Peyer's patch (tissue), 4 donors: ENCODE data around the gene PSD. TPM values are rescaled to one million over a fixed set of nuclear protein-coding genes. Genes with fewer than 3 reads are reported as not detected.

Experiments
- DNase-seq, 3 donors: peaks; one replicate each; pipeline ENCODE4 v3.0.0-alpha.2; 2017 to 2019
- H3K27ac ChIP-seq, 4 donors: fragments of 200-600 bp; sonication (generic); one replicate each; pipeline ENCODE4 v1.5.1; 2016 to 2019
- H3K27me3 ChIP-seq, 2 donors: fragments of 200-600 bp; sonication (generic); one replicate each; pipeline ENCODE4 v1.5.1; 2019
- H3K36me3 ChIP-seq, 3 donors: fragments of 200-600 bp; sonication (generic); one replicate each; pipeline ENCODE4 v1.5.1; 2016 to 2019
- H3K4me1 ChIP-seq, 4 donors: fragments of 200-600 bp; sonication (generic); one replicate each; pipeline ENCODE4 v1.5.1; 2016 to 2019
- H3K4me3 ChIP-seq, 4 donors: fragments of 200-600 bp; sonication (generic); 1 replicate in 3 of 4; 2 replicates in 1 of 4; pipeline ENCODE4 v1.5.1; 2016 to 2019; ENCODE audit warnings: mild to moderate bottlenecking in 1 of 4
- H3K9me3 ChIP-seq, 4 donors: fragments of 200-600 bp; sonication (generic); one replicate each; pipeline ENCODE4 v1.5.1; 2016 to 2019; ENCODE audit warnings: mild to moderate bottlenecking in 1 of 4
- CTCF ChIP-seq, 6 experiments: fragments of 450-650 bp in 4 of 6; fragments of 200-600 bp in 2 of 6; sonication (generic) in 1 of 6; IDR thresholded peaks; one replicate each; pipeline ENCODE4 v1.5.1; 2017 to 2019; ENCODE audit warnings: antibody characterized with exemption in 6 of 6, mild to moderate bottlenecking in 3 of 6, moderate library complexity in 1 of 6
- POLR2A ChIP-seq, 2 donors: fragments of 450-650 bp; IDR thresholded peaks; one replicate each; pipeline ENCODE4 v1.5.1; 2017; ENCODE audit warnings: antibody characterized with exemption in 2 of 2, mild to moderate bottlenecking in 2 of 2, moderate library complexity in 2 of 2
- total RNA-seq, 4 donors: library from RNA; depleted of rRNA; stranded (reverse); fragments of >200 nt; gene quantifications; one replicate each; pipeline ENCODE4 v1.1.0, GENCODE V29; 2016

PSD gene
- total RNA-seq, 4 donors from 2014 or later = 1.6 to 14.3 (median 6.3) TPM; not detected in 1

- Histone ChIP-seq H3K27ac (no peak overlapping the region), H3K27me3 (peaks cover 0 to 14% of the 10 kb centered on the region in 2 donors), H3K4me1 (peaks cover 0 to 24% (median 13%) of the 10 kb centered on the region in 4 donors), H3K36me3 (no peaks in the 10 kb centered on the region), H3K9me3 (no peaks in the 10 kb centered on the region), H3K4me3 (no peak overlapping the region)
- no peak for DNase-seq
- TF ChIP-seq POLR2A (IDR thresholded peaks at IDR 0.05) (no peak), CTCF (IDR thresholded peaks at IDR 0.05) (no peak)
Observed at GRCh38 chr10:102414749-102415148, 3.8 kb downstream of the PSD start.

DNA sequence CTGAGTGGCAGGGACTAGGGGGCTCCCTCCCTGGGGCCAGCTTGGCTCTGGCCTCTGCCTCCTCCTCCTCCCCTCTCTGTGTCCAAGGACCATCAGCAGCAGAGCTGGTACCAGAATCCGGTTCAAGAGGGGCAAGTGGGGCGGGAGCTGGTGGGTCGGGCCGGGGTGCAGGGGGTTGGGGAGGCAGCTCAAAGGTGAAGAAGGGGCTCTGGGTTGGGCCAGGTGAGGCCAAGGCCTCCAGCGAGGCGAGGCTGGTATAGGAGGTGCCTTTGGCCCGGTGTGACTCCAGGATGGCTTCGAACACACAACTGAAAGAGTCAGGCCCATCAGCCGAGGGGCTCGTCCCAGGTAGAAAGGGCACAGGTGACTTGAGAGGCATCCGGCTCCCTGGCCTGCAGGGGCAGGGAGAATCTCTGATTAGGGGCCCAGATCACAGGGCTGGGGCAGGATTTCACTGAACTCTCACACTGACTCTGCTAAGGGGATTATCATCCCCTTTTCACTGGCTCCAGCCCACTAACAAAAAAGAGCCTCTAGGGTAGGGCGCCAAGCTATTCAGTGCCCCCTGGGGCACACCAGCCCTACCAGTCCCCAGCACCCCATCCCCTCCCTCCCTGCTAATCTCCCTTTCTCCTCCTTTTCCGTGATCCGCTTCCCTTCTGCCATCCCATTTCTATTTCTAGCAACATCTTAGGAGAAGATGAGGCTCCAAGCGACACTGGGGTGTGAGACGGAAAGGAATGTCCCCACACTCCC lies 4.6 kb downstream of the PSD start:
- Histone ChIP-seq H3K4me3 (no peak overlapping the region), H3K27me3 (peaks cover 0 to 14% of the 10 kb centered on the region in 2 donors), H3K4me1 (peaks cover 0 to 22% (median 9%) of the 10 kb centered on the region in 4 donors), H3K9me3 (no peaks in the 10 kb centered on the region), H3K36me3 (no peaks in the 10 kb centered on the region), H3K27ac (no peak overlapping the region)
- no peak for DNase-seq
- TF ChIP-seq CTCF (IDR thresholded peaks at IDR 0.05) = no peak
- TF ChIP-seq POLR2A (IDR thresholded peaks at IDR 0.05) = no peak

DNA sequence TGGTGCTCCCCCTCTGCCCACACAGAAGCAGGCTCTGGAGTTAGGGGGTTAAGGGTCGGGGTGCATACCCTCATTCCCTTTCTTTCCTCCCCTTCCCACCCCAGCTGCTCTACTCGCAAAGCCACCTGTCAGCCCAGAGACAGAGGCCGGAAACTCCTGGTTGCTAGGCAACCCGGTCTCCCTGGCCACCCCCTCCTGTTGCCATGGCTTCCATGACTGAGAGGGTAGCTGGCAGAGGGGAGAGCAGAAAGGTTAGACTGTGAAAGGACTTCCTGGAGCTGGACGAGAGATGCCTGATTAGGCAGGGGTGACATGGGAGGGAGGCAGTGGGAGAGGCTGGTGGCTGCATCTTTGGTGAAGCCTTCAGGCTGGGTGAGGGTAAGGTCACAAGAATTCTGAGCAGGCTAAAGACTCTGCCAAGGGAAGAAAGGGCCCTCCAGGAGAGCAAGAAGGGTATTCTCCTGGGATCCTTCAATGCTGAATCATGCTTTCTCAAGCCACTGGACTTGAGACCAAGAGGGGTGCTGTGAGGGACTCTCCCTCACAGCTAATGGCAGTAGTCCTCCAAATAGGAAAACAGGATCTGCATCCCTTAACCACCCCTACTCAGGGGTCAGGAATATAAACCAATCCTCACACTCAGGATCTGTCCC lies 5.4 kb downstream of the PSD start:
- DNase-seq = no peak
- Histone ChIP-seq H3K9me3 (no peaks in the 10 kb centered on the region), H3K4me1 (peaks cover 0 to 25% (median 11%) of the 10 kb centered on the region in 4 donors), H3K4me3 (no peak overlapping the region), H3K27ac (no peak overlapping the region), H3K27me3 (peaks cover 0 to 9% of the 10 kb centered on the region in 2 donors), H3K36me3 (no peaks in the 10 kb centered on the region)
- TF ChIP-seq CTCF (IDR thresholded peaks at IDR 0.05) (no peak), POLR2A (IDR thresholded peaks at IDR 0.05) (no peak)

DNA sequence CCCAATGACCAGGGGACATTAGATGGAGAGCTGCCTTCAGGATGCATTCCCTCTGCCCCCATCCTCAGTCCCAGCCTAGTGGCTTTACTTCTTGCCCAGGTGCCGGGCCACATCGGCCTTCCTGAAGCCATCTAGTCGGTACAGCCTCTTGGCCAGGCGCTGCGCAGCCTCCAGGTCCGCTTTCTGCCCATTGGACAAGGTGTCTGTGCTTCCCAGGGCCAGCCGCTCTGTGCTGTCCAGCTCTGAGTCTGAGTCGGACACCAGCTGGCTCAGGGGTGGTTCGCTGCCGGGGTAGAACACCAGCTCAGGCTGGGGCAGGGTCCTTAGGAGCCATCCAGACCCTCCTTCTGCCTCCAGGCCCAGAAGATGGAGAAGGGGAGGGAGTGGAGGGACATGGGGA lies 6.3 kb downstream of the PSD start:
- no peaks in the 10 kb centered on the region for H3K36me3 ChIP-seq
- DNase-seq = no peak
- no peak overlapping the region for H3K27ac ChIP-seq
- peaks cover 0 to 9% of the 10 kb centered on the region in 2 donors for H3K27me3 ChIP-seq
- no peaks in the 10 kb centered on the region for H3K9me3 ChIP-seq
- H3K4me1 ChIP-seq = peaks cover 0 to 28% (median 11%) of the 10 kb centered on the region in 4 donors
- no peak for TF ChIP-seq POLR2A (IDR thresholded peaks at IDR 0.05)
- no peak for TF ChIP-seq CTCF (IDR thresholded peaks at IDR 0.05)
- H3K4me3 ChIP-seq = no peak overlapping the region

- H3K4me1 ChIP-seq = peaks cover 0 to 28% (median 11%) of the 10 kb centered on the region in 4 donors
- no peak overlapping the region for H3K27ac ChIP-seq
- no peak for DNase-seq
- no peaks in the 10 kb centered on the region for H3K36me3 ChIP-seq
- no peak overlapping the region for H3K4me3 ChIP-seq
- peaks cover 0 to 9% of the 10 kb centered on the region in 2 donors for H3K27me3 ChIP-seq
- H3K9me3 ChIP-seq = no peaks in the 10 kb centered on the region
- TF ChIP-seq CTCF (IDR thresholded peaks at IDR 0.05) (no peak), POLR2A (IDR thresholded peaks at IDR 0.05) (no peak)
Observed at GRCh38 chr10:102411341-102412255, 7.0 kb downstream of the PSD start.
